Inferior parietal cortex (tissue), 1 donor: ENCODE data around the gene CHD5.

Source experiments
- DNase-seq: peaks from one replicate; pipeline ENCODE4 v3.0.0-alpha.2; 2016; ENCODE audit errors: extremely low spot score

The CHD5 gene

DNA sequence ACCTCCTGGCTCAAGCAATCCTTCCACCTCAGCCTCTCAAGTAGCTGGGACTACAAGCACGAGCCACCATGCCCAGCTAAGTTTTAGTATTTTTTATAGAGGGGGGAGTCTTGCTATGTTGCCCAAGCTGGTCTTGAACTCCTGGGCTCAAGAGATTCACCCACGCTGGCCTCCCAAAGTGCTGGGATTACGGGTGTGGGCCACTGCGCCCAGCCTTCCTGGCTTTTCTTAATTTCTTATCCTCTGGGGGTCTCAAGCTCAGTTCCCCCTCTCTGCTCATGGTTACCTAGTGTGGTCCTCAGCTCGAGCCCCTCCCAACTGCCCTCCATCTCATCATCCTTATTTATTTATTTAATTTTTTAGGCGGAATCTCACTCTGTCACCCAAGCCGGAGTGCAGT, 22.1 kb upstream of the CHD5 start:
- DNase-seq, result no peak

DNA sequence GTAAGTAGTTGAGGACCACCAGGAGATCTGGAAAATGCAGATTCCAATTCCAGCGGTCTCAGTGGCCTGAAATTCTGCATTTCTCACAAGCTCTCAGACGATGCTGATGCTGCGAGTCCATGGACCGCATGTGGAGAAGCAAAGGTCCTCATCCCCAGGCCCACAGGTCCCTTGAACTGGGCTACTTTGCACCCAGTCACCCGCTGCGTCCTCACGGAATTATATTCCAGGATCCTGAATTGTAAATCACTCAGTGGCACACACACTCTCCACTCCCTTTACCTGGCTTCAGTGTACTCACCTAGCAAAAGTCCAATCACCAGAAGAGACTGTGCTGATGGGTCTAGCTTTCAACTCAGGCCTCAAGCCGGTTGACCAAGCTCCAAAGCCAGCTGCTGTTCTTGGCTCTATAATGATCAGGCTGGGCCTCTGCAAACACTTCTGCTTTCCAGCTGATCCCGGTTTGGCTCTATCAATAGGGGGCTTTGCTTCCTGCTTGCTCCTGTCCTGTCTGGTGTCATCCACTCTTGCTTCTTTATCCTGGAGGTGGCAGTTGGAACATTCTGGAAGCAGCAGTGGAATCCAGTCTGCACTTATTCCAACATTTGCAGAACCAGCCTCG, 20.2 kb upstream of the CHD5 start:
- no peak for DNase-seq

DNA sequence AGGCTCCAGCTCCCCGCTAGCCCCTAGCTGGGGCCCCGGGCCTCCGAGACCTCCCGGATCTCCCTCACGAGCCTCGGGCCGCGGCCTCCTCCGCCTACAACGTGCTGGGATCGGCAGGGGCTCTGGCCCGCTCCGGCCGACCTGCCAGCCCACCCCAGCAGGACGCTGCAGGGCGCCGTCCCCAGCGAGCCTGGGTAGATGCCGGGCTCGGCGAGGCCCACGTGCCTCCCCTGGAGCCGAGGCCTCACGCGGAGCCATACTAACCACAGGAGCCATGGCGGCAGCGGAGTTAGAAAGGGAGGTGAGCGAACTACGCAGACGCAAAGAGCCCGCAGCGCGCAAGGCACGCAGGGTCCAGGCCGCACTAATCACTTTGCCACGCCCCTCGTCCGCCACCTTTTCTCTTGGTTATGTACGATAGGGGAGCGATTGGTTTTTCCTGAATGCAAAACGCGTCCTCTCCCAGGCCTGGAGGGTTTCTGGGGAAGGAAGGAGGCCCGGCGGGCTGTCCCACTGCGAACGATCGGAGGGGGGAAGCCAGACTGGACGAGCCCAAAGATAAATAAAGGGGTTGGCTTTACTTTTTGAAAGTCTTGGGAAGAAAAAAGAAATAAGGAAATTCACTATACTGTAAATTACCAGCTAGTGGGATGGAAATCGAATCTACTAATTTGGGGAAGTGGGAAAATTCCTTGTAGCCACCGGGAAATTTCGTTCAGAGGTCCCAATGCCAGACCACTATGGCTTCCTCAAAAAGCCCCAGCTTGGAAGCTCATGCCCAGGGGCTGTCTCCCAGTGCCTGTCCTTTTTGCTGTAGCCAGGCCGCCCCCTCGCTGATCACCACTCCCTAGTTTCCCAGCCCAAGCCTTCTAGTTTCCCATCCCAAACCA, 19.4 kb upstream of the CHD5 start, which contains the start of gene RPL22:
TSS of gene RPL22 (minus strand) at position 298 of the 890 bp plus-strand sequence. CDS start at position 276, 22 bp downstream.
- peak; percentile 99 for DNase-seq

DNA sequence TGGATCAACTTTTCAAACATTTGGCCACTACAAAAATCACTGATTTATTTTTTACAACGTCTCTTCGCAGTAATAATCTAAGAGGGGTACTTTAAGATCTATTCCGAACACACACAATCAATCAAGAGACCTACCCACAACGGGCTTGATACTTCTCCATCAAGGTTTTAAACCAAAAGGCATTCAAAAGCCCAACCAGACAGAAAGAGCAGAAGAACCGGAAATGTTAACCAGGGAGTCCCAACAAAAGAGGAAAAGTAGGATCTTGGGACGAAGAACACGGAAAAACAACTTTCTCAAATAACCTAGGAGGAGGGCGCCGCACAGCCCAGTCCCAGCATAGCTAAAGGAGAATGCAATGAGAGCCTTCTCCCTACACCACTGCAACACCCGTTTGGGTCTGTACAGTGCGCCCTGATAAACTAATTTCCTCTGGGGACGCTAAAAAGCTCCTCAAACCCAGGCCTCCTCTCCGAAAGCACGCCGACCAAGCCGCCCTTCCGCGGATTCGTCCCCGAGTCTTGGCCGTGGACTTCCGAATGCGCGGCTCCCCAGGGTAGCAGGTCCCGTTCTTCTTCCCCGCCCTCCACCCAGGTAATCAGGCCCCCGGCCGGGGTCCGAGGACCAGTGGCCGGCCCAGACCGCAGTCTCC, 18.7 kb upstream of the CHD5 start:
- DNase-seq, result no peak

DNA sequence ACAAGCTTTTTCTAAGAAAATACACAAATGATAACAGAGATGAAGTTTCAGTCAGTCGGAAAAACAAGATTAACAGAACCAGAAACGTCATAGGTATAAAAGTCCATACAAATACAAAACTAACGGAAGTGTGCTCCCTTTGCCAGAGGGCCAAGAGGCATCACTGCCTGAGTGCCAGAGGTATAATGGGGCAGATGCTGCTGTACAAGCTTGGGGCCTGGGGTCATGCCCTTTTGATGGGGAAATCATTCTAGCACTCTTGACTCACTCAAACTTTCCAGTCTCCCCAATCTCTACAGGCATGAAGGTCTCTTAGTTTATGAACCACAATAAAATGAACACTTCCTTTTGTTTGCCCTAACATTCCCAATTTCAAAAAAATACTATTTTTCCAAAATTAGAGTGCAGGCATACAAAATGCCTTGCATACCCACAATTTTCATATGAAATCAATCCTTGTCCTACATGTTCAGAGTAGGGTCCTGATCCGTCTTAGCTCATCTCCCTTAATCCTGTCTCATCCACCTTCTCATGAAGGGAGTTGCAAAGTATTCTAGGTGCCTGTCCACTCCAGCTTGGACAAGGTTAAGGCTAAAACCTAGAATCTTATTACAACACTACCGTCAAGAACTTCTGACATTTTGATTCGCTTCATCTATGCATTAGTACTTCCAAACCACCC, 17.8 kb upstream of the CHD5 start:
- DNase-seq, result no peak

DNA sequence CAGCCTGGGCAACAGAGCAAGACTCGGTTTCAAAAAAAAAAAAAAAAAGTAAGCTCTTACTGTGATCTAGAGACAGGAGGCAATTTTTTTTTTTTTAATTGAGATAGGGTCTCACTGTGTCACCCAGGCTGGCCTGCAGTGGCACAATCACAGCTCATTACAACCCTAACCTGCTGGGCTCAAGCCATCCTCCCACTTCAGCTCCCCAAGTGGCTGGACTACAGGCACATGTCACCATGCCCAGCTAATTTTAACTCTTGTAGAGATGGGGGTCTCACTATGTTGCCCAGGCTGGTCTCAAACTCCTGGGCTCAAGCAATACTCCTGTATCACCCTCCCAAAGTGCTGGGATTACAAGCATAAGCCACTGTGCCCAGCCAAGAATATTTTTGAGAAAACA, 11.8 kb upstream of the CHD5 start:
- DNase-seq, result no peak

DNA sequence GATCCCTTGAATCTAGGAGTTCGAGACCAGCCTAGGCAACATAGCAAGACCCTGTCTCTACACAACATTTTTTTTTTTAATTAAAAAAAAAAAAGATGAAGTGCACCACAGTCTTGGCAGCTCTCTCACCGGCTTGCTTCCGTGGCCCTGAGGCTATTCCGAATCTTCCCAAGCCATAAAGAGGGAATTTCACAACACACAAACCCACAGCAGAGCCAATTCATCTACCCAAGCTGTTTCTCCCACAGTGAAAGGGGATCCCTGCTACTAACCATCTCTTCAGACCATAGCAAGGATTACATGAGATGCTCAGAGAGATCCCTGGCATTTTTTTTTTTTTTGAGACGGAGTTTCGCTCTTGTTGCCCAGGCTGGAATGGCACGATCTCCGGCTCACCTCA, 8.3 kb upstream of the CHD5 start:
- no peak for DNase-seq

DNA sequence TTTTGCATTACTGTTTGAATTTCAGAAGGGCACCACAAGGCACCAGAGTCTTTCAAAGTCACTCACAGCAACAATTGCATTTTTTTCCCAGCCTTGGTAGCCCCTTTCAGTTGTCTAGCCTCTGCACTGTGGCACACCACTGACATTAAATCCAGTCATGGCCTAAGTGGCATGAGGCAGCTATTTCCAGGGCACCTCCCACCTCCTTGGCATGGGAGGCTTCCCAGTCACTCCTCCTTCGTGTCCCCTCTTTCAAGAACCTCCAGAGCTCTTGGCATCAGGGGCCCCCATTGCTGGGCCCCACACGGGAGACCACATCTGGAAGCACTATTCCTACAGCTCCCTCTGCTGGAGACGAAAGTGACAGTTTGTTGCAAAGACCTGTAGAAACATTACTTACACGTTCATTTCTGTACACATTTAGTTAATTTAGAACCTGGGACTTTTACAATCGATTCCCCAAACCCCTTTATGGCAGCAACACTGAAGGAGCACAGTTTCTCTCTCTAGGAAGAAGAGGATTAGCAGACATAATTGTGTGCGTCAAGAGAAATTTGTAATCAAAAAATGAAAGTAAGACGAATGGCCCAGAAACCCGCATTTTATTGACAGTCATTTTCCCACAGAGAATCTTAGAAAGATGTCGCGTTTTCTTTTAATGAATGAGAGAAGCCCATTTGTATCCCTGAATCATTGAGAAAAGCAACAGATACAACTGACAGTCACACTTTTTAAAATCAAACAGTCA, 5.7 kb upstream of the CHD5 start:
- DNase-seq, result no peak

DNA sequence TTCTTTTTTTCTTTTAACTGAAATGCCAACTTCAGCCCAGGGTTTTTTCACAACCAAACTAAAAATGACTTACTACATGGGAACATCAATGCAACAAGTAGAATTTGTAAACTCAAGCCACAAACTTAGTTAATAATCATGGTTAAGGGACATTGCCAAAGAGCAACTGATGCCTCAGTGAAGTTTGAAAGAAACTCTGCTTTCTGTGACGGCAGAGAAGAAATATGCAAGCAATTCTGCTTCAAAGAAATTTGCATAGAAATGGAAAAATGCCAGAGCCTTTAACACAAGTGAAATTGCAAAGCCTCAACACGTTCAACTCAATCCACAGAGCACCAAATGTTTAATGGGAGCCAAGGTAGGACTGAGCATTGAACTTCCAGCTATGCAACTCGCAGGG, 5.0 kb upstream of the CHD5 start:
- DNase-seq, result no peak

DNA sequence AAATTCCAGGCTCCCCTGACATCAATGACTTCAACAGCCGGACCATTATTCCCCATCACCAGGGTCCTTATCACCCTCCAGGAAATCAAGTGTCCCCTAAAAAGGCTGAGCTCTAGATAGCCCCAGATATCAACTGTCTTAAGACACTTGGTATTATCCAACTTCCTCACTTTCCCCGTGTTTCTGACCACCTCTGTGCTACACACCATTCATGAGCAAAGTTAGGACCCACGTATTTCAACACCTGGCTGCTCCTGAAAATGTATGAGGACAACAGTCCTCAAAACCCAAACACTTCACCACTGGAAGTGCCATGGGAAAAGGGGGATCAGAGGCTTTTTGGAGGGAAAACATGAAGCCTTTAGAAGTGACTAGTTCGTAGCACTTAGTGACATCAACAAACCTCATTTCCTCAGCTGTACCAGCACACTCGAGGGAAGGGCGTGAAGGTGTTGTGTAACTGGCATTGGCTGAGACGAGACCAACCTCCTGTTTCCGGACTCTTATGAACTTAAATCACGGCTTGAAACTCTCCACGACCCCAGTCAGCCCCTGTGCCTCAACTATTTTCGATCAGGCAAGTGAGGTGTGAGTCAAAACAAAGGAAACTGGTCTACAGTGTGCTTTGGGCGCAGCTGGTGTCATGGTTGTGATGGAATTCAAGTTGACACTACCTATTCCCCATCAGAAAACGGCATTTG, 4.1 kb upstream of the CHD5 start:
- no peak for DNase-seq

DNA sequence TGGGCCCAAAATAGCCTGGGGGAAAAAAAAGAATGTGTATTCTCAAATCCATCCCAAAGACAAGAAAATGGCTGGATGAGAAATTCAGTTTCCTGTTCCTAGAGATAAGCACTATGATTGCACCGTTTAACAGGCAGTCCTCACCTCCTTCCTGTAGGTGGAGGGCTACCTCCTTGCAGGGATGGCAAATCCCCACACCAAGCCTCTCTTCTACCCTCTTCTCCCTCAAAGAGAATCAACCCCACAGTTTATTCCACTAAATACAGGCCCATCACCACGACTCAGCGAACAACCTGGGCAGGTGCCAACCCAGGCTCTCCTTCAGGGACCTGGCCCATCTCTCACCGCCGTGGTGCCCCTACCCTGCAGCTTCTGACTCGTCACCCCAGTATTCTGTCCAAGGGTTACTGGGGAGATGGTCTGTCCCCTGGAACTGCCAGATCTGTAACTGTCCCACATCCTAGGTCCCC, 3.4 kb upstream of the CHD5 start:
- no peak for DNase-seq

DNA sequence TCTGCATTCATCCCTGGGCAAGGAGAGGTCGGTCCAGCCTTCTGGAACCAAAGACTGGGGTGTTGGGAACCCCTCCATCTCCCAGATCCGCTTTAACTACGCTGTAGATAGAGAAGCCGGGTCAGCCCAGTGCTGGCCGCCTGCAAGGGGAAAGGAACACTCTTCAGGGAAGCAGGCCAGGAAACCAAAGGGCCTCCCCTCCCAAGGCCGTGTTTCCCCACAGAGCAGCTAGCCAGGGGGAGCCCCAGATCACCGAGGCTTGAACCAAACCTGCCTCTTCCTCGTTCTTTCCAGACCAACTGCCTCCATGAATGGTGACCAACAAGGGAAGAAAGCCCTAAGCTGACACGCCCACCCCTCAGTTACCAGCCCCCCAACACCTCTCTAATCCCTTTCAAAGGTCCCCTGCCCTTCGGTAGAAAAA, 1.2 kb upstream of the CHD5 start:
- no peak for DNase-seq

DNA sequence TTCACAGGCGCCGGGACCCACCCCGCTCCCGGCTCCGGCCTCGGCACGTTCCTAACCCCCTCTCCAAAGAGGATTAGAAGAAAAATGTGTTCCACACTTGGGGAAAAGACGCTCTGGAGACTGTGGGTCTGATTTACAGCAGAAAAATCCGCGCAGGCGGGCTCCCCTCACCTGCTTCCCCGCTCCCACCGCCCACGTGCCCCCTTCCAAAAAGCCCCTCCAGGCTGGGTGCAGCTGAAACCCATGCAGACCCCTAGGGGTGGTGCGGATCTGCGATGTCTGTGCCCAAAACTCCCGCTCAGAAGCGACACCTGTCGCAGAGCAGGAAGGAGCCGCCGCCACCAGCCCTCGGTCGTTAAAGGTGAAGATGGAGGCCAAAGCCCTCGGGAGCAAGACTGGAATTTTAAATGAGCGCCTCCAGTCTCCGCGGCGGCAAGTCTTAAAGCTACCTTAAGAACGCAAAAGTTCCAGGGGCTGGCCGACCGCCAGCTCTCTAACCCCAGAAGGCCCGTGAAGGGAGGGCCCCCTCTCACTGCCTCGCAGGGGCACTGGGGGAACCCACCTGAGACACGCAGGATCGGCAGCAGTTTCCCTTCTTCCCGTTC, 688 bp upstream of the CHD5 start:
- DNase-seq, result no peak

DNA sequence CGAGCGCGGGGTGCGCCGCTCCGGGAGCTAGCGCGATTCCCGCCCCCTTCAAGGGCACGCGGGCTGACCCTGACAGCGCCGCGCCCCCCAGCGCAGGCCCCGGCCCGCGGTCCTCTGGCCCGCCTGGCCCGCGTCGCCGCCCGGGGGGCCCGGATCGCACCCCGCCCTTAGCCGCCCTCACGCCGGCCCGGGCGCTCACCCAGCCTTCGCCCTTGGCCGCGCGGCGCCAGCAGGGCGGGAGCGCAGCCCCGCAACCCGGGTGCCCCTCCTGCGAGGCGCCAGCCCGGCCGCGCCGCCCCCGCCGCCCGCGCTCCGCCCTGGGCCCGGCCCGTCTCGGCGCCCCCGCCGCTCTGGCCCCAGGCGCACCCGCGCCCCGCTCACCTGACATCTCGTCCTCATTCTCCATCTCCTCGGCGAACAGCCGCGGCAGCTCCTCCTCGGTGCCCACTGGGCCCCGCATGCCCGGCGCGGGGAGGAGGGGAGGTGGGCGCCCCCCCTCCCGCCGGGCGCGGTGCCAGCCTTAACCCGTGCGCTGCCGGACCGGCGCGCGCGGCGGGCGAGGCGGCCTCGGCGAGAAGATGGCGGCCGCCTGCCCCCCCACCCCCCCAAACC, 451 bp downstream of the CHD5 start:
- DNase-seq, result no peak

DNA sequence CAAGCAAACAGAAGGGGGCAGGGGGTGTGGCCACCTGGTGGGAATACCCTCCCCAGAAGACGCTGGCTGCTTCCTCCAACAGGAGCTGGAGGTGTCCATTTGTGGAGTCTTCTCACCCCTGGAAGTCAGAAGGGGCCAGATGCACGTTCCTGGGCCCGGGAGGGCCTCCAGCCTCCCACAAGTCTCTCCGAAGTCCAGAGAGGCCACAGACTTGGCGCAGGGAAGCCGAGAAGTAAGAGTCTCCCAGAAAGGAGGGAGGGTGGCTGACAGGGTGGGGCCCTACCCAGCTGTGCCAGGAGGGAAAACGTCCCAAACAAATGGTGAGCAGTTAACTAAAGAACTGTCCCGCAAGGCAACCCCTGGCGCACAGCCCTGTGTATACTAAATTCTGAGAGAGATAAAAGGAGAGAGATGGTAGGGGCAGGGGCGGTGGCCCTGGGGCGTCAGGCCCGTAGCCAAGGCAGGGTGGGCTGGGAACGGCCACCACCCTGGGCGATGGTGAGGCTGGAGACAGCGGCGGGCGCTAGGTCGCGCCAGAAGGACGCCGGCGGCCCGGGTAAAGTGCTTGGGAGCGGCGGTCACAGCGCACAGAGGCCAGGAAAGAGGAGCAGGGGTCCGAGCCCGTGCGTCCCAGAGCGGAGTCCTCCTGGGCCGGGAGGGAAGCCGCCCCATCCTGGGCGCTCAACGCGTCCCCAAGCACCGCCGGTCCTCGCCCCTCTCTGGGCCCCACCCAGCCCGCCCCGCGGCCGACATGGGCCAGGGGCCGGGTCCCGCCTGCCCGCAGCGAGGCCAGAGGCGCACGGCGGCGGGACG, 1.2 kb downstream of the CHD5 start:
- no peak for DNase-seq

DNA sequence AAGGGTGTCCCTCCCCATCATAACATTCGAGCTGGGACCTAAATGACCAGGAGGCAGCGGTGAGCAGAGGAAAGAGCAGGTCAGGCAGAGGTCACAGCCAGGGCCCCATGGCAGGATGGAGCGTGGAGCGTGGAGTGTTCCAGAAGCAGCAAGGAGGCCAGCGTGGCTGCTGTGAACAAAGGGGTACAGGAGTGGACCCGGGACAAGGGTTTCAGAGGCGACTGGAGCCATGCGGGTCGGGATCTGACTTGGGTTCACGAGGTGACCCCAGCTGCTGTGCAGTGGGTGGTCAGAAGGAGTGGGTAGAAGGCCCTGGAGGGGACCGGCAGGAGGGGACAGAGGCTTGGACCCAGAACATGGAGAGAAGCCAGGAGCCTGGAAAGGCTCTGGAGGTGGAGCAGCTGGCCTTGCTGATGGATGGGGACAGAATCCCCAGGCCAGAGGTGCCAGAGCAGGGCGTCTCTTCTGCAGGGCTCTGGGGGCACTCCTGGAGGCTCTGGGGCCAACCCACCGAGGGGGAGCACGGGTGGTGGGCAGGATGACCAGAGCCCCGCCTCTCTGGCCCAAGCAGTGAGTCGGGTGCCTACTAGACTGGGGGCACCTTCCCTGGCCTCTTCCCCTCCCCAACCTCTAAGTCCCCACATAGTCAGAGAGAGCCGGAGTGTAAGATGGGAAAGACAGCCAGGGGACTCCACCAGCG, 2.3 kb downstream of the CHD5 start:
- DNase-seq, result no peak

DNA sequence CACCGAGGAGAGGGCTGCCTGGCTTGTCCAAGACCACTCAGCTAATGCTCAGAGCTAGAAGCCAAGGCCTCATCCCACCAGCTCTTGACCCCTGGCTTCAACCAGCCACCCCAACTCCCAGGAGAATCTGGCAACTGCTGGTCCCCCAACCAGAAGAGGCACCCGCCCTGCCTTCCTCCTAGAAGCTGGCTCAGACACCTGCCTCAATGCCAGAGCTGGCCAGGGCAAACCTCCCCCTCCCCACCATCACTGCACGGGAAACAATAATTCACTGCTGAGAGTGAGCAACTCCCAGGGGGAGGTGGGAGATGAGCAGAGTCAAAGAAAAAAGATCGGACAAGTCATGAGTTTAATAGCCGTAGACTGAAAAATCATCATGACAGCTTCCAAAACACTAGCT, 3.3 kb downstream of the CHD5 start:
- no peak for DNase-seq

DNA sequence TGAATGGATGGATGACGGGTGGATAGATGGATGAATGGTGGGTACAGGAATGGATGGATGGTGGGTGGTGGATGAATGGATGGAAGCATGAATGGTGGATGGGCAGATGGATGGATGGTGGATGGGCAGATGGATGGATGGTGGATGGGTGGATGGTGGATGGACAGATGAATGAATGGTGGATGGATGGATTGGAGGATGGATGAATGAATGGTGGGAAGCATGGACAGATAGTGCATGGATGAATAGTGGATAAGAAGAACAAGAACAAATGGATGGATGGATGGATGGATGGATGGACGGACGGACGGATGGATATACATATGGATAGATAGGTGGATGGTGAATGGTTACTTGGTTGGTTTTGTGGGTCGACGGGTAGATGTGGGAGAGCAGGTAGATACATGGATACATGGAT, 4.7 kb downstream of the CHD5 start:
- DNase-seq, result no peak
